ENCODE measurements around the gene MIF4GD.

The MIF4GD gene

GRCh38 chr17:75231071-75231470 lies 40.0 kb downstream of the MIF4GD start:
- H3K4me3 ChIP-seq (ENCODE audit: low read depth, low read length), result no peak overlapping the region
- no peak for DNase-seq (ENCODE audit: low read depth)
- TF ChIP-seq CTCF (conservative IDR thresholded peaks at IDR 0.05; ENCODE audit: low read depth, low read length), result no peak

GRCh38 chr17:75228847-75229246 lies 42.2 kb downstream of the MIF4GD start:
- TF ChIP-seq CTCF (conservative IDR thresholded peaks at IDR 0.05; ENCODE audit: low read depth, low read length), result no peak
- H3K4me3 ChIP-seq (ENCODE audit: low read depth, low read length), result no peak overlapping the region
- no peak for DNase-seq (ENCODE audit: low read depth)

- no peak for TF ChIP-seq CTCF (conservative IDR thresholded peaks at IDR 0.05; ENCODE audit: low read depth, low read length)
- no peak overlapping the region for H3K4me3 ChIP-seq (ENCODE audit: low read depth, low read length)
- no peak for DNase-seq (ENCODE audit: low read depth)
These were observed 42.7 kb downstream of the MIF4GD start for GRCh38 chr17:75228305-75228704.

GRCh38 chr17:75227729-75228128 lies 43.3 kb downstream of the MIF4GD start:
- no peak for DNase-seq (ENCODE audit: low read depth)
- no peak overlapping the region for H3K4me3 ChIP-seq (ENCODE audit: low read depth, low read length)
- TF ChIP-seq CTCF (conservative IDR thresholded peaks at IDR 0.05; ENCODE audit: low read depth, low read length), result no peak

GRCh38 chr17:75225016-75225415 lies 46.0 kb downstream of the MIF4GD start:
- TF ChIP-seq CTCF (conservative IDR thresholded peaks at IDR 0.05; ENCODE audit: low read depth, low read length), result no peak
- no peak for DNase-seq (ENCODE audit: low read depth)
- H3K4me3 ChIP-seq (ENCODE audit: low read depth, low read length), result no peak overlapping the region

GRCh38 chr17:75219815-75220214 lies 51.2 kb downstream of the MIF4GD start:
- no peak for TF ChIP-seq CTCF (conservative IDR thresholded peaks at IDR 0.05; ENCODE audit: low read depth, low read length)
- H3K4me3 ChIP-seq (ENCODE audit: low read depth, low read length), result no peak overlapping the region
- DNase-seq (ENCODE audit: low read depth), result no peak

- TF ChIP-seq CTCF (conservative IDR thresholded peaks at IDR 0.05; ENCODE audit: low read depth, low read length), result no peak
- H3K4me3 ChIP-seq (ENCODE audit: low read depth, low read length), result no peak overlapping the region
- DNase-seq (ENCODE audit: low read depth), result no peak
These were observed 52.9 kb downstream of the MIF4GD start for GRCh38 chr17:75218131-75218530.

Data from choroid plexus epithelial cell (primary cell).